Panc1 (cell line): ENCODE measurements around the gene ZRANB2.

ENCODE experiments used
- SIN3A ChIP-seq: IDR thresholded peaks from 2 replicates; pipeline ENCODE4 v1.6.1; 2012; ENCODE audit warnings: low read depth, mild to moderate bottlenecking, low read length, moderate library complexity, borderline replicate concordance; ENCODE audit not compliant: insufficient read depth
- TF ChIP-seq, protein P1 (sequence below): fragments of 450-650 bp; IDR thresholded peaks from 2 replicates; pipeline ENCODE4 v1.5.1; 2017; ENCODE audit warnings: mild to moderate bottlenecking

DNA sequence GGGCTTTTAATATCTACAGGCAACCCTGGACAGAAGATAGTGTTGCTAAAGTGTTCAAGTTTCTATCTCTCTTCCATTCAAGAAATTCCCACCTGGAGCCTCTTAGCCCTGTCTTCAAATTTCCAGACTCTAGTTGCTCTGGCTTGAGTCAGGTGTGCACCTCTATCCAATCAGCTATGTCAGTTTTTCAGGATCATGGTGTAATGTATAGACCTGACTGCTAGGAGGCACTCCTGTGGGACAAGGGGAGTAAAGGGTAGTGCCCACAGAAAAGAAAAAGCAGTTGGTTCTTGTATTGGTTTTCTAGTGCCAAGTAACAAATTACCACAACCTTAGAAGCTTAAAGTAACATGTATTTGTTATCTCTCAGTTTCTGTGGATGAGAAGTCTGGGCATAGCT, 6.2 kb upstream of the ZRANB2 start:
- TF ChIP-seq, protein P1, sequence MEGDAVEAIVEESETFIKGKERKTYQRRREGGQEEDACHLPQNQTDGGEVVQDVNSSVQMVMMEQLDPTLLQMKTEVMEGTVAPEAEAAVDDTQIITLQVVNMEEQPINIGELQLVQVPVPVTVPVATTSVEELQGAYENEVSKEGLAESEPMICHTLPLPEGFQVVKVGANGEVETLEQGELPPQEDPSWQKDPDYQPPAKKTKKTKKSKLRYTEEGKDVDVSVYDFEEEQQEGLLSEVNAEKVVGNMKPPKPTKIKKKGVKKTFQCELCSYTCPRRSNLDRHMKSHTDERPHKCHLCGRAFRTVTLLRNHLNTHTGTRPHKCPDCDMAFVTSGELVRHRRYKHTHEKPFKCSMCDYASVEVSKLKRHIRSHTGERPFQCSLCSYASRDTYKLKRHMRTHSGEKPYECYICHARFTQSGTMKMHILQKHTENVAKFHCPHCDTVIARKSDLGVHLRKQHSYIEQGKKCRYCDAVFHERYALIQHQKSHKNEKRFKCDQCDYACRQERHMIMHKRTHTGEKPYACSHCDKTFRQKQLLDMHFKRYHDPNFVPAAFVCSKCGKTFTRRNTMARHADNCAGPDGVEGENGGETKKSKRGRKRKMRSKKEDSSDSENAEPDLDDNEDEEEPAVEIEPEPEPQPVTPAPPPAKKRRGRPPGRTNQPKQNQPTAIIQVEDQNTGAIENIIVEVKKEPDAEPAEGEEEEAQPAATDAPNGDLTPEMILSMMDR, result no peak
- no peak for TF ChIP-seq SIN3A
